ENCODE measurements around the gene MPV17L2.
A peak's percentile ranks its signal among the peaks of the same experiment; 100 is the strongest.
"Not testable (repeated sequence)": the region's sequence is repeated elsewhere in the genome, so short reads cannot be mapped to it uniquely, and the experiment has no call there.

MPV17L2 gene

DNA sequence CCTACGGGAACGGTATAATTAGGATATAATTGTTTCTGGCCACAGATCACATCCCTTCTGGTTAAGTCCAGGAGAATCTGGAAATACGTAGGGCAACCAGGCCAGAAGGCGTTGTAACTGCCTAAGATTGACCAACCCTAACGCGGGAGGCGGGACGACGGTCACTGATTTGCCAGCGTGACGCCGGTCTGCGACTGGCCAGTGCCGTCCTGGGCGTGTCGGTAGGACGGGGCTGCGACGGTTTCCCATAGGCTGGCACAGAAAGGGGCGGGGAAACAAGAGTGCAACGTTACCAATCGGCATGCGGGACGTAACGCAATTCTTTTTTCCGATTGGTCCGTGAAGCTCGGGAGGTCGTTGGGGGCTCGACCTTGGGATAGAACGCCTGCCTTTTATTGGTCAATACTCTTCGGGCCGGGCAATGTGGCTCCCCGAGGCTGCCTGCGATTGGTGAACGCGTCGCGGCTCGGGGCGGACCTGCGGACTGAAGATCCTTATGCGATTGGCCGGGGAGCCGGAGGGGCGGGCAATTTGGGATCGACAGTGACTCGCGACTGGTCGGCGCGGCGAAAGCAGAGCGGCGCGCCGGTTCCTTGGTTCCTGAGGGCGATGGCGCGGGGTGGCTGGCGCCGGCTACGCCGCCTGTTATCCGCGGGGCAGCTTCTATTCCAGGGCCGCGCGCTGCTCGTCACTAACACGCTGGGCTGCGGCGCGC is at the start of gene MPV17L2:
MPV17L2 (plus strand) TSS at position 546 of the 715 bp plus-strand sequence; CDS start at position 610, 64 bp downstream.
- peak; percentile 100 for DNase-seq

DNA sequence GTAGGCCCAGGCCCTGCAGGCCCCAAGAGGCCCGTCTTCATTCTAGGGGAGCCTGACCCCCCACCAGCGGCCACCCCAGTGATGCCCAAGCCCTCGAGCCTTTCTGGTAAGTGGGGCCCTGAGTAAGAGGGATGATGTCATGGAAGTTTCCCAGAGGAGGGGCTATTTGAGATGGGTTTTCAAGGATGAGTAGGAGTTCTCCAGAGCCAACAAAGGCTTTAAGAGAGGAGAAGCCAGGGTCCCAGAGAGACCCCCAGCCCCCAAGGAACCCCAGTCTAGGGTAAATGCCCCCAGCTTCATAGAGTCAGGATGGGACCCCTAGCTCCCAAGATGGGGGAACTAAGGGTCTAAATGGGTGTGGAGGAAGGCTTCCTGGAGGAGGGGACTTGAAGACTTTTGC is 49.1 kb upstream of the MPV17L2 start:
- DNase-seq, result no peak

DNA sequence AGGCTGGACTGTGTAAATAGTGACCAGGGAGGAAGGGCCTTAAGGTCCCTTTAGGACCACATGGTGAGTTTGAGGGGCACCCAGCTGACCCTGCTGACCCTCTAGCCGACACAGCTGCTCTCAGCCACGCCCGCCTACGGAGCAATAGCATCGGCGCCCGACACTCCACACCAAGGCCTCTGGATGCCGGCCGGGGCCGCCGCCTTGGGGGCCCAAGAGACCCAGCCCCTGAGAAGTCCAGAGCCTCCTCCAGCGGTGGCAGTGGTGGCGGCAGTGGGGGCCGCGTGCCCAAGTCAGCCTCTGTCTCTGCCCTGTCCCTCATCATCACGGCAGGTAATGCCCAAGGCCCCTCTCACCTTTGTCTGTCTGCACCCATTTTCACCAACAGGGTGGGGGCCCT is 48.7 kb upstream of the MPV17L2 start:
- DNase-seq, result no peak

DNA sequence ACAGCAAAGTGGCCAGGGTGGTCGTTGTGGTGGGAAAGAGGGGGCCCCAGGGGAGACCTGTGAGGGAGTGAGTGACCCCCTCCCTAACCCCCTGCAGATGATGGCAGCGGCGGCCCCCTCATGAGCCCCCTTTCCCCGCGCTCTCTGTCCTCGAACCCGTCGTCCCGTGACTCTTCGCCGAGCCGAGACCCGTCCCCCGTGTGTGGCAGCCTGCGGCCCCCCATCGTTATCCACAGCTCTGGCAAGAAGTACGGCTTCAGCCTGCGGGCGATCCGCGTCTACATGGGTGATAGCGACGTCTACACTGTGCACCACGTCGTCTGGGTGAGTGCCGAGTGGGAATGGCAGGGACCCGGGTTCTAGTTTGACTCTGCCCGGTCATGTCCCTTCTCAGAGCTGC is 48.1 kb upstream of the MPV17L2 start:
- no peak for DNase-seq

DNA sequence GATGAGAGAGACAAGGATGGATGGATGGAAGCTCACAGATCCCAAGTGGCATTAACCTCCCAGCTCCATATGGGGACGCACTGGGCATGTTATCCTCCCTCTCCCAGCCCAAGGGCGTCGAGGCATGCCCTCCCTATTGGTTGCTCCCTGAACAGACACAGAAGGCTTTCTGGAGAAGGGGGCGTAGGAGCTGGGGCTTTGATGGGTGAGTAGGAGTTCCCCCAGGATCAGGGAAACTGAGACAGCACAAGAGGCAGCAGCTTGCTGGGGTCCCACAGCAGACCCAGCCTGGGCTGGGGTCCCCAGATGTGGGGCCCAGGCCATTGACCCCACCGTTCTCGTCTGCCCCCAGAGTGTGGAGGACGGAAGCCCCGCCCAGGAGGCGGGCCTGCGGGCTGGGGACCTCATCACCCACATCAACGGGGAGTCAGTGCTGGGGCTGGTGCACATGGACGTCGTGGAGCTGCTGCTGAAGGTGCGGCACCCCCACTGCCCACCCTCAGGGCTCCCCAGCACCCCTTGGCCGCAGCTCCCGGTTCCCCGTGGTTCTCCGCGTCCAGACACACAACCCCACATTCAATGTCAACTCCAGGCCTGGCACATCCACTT is 47.5 kb upstream of the MPV17L2 start:
- no peak for DNase-seq

DNA sequence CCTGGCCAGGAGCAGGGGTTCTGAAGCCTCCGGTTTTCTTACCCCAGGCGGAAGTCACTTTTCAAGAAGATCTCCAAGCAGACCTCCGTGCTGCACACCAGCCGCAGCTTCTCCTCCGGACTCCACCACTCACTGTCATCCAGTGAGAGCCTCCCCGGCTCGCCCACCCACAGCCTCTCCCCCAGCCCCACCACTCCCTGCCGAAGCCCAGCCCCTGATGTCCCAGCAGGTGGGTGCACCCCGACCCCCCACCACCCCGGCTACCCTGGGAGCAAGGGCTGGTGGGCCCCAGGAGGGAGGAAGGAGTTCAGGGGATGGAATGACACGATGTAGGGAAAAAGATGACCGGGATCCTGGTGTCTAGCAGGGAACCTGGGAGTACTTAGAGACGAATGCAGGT is 45.6 kb upstream of the MPV17L2 start:
- no peak for DNase-seq

DNA sequence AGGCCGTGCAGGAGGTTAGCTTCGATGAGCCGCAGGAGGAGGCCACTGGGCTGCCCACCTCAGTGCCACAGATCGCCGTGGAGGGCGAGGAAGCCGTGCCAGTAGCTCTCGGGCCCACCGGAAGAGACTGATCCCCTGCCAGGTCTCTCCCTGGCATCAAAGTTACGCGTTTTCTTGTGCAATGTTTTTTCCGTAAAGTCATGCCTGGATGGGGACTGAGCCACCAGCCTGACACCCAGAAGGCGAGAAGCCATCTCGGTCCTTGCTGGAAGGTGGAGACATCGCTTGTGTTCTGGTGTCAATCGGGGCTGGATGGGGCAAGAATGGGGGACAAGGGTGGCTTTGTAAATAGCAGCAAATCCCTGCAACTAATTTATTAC is 43.4 kb upstream of the MPV17L2 start:
- no peak for DNase-seq

DNA sequence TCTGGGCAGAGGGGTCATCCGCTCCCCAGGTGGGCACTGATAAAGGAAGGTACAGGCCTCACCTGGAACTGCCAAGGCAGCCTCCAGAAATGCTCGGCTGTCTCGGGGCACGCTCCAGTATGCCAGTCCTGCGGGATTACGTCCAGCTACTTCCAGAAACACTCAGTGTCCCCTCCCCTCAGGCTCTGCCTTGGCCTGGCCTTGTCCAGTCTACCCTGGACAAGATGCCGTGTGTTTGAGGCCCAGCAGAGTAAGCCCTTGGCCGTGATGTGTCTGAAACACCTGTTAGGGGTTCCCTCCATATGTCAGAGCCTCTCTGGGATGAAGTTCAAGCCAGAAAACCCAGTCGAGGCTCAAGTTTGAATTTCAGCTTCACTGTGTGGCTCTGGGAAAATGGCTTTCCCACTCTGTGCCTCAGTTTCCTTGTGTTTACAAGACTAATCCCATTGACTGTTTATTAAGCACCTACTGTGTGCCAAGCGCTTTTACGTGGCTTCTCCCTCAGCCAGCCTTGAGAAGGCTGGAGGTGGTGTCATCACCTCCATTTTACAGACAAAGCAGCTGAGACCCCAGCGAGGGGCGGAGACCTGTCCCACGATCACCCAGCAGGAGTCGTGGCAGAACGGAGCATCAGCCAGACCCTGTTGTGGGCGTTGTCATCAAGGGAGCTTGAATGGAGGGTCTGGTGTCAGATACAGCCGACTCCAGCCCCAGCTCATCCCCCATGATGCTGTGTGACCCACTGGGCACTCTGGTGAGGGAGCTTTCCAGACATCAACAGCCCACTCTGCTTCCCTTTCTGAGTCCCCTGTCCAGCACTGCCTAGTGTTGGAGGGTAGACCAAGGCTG is 42.0 kb upstream of the MPV17L2 start:
- no peak for DNase-seq

DNA sequence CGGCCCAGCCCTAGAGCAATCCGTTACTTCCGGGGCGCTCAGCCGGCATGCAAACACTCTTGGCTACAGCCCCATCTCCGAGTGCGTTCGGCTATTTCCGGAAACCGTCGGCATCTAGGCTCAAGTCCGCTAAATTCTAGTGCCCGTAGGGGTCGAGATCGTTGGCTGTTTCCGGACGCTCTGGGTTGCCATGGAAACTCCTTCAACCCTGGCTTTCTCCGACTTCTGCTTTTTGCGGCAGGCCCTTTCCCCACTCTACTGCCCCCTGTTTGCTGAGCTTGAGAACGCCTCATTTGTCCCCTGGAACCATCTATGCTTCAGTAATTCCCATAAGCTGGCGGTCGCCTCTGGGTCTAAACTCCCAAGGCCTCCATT is 40.6 kb upstream of the MPV17L2 start:
- peak; percentile 92 for DNase-seq

DNA sequence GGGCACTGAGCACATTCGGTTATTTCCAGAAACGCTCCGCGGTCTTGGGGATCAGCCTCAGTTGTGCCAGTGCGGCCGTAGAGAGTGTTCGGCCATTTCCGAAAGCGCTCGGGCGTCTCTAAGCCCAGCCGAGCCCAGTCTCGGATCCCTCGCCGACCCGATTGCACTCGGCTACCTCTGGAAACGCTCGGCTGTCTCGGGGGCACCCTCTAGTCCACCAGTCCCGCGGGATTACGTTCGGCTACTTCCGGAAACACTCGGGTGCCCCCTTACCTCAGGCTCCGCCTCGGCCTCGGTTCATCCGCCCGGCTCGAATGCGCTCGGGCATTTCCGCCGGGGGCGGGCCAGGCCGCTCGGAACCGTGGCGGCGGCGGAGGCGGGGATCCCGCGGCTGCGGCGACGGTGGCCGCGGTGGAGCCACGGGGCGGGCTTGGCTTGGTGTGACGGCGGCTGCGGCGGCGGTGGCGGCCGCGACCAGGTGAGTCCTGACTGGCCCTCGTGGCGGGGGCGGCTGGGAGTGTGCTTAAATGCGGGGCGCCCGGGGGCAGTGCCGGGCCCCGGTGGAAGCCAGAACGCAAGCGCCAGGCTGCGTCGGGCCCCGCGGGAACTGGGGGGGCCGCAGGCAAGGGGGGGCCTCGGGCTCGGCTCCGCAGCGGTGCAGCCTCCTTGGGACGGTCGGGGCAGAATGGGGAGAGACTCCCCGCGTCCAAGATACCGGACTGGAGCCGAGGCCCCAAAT is 40.0 kb upstream of the MPV17L2 start, which contains the start of gene PIK3R2:
PIK3R2 (plus strand) TSS at position 347 of the 739 bp plus-strand sequence. CDS start 2,717 bp downstream, outside the sequence.
- DNase-seq, result peak; percentile 99

DNA sequence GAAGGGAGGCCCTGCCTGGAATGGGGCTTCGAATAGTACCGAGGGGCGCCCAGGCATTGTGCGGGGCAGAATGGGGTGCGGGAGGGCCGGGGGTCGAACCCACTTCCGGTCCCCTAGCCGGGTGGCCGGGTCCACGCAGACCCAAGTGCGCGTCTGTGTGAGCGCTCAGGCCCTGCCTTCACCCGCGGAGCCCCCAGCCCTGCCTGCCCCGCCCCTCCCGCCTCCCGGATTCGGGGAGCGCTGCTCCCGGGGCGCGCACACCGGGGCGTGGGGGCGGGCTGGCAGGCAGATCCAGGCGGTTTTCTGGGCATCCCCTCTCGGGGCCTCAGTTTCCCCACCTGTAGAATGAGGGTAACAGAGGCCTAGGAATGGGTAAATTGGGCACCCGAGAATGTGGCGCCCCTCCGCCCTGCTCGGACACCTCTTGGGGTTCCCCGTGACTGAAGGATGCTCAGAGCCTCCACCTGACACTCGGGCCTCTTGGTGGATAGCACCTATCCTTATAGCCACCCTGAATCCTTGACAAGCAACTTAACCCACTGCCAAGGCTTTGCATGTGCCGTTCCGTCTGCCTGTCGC is 39.4 kb upstream of the MPV17L2 start:
- DNase-seq, result no peak

DNA sequence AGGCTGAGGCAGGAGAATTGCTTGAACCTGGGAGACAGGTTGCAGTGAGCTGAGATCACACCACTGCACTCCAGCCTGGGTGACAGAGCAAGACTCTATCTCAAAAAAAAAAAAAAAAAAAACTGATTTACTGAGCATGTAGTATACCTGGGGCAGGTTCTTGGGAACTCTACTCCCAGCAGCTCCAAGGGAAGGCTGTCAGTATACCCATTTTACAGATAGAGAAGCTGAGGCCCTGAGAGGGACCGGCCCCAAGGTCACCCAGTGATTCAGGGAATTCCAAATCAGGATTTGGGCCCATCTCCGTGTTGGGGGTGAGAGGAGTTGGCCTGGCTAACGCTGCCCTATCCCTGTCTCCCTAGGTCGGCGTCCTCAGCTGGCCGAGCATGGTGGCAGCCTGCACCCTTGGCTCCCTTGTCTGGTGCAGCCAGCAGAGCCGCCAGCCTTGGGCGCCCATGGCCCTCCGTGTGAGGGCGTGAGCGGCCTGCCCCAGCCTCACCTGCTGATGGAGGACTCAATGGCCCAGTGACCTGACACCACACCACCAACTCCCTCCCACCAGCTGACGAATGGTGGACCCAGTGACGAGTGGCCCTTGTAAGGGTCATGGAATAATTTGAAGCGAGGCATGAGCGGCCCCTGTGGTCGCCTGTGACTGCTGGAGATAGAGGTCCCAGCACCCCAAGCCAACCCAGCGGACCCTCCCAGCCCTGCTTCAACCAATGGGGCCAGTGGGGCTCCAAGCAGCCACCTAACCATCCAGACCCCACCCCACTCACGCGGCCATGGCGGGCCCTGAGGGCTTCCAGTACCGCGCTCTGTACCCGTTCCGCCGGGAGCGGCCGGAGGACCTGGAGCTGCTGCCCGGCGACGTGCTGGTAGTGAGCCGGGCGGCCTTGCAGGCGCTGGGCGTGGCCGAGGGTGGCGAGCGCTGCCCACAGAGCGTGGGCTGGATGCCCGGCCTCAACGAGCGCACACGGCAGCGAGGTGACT is 37.6 kb upstream of the MPV17L2 start:
- DNase-seq, result no peak

DNA sequence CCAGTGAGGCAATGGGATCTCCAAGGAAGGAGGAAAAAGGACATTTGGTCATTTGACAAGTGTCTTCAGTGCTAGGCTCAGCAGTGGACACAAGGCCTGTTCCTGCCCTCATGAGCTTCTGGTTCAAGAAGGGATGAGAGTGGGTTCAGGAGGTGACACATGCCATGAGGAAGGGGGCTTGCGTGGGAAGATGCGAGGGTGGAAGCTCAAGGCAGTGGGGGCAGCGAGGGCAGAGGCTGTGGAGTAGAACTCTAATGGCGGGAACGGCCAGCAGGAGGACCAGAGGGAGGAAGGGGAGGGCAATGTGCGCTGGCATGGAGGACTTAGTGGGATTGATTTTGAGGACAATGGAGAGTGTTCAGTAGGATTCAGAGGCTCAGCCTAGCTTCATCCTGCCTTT is 36.8 kb upstream of the MPV17L2 start:
- DNase-seq, result no peak

DNA sequence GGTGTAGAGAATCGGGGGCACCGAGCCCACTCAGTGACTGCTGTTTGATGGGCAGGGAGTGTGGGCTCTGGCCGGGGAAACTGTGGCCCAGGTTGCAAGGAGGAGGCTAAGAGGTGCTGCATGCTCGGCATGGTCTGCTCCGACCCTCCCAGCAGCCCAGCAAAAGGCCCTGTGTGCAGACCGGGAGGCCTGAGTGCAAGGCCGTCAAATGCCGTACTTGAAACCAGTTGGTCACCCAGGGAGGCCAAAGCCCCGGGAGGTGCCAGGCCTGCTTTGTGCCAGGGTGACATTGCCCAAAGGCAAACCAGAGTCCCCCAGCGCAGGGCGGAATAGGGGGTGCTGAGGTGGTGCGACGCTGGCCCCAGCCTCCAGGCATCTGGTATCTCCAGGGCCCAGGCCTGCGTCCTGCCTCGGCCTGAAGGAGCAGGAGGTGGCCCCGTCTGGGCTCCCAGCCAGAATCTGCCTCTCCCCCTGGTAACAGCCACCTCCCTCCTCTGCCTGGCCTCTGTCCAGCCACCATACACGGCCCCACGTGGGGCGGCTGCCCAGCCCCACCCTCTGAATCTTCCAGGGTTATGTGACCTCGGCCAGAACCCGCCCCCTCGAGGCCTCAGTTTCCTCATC is 36.1 kb upstream of the MPV17L2 start:
- peak; percentile 96 for DNase-seq

DNA sequence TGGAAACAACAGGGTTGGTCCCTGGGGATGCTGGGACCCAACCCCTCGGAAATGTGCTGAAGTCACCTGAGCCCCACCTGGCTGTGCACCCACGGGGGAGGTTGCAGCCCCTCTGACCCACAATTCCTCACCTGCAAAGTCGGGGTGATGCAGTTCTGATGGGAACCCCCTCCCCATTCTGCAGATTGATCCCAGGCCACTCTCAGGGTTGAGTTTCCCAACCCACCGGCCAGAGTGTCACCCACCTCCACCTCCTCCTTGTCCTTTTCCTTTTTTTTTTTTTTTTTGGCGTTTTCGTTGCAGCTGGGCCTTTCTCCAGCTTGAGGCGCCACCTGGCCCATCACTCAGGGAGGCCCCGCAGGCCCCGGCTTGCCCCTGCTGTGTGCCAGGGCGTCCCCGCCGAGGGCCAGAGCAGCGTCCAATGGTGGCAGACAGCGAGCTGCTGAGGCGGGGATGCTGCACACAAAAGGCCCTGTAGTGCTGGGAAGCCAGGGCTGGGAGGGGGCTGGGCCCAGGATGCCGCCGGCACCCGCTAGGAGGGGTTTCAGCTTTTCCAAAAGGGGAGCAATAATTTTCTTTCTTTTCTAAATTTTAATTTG is 35.5 kb upstream of the MPV17L2 start:
- DNase-seq, result peak; percentile 96

DNA sequence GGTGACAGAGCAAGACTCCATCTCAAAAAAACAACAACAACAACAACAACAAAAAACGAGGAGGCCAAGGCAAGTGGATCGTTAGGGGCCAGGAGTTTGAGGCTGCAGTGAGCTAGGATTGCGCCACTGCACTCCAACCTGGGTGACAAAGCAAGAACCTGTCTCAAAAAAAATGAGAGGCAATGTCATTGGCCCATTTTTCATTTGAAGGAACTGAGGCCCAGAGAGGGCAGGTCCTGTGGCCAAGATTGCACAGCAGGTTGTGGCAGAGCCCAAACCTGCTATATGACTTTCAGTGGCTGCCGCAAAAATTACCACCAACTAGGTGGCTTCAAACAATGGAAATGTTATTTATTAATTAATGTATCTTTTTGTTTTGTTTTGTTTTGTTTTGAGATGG is 34.6 kb upstream of the MPV17L2 start:
- no peak for DNase-seq

DNA sequence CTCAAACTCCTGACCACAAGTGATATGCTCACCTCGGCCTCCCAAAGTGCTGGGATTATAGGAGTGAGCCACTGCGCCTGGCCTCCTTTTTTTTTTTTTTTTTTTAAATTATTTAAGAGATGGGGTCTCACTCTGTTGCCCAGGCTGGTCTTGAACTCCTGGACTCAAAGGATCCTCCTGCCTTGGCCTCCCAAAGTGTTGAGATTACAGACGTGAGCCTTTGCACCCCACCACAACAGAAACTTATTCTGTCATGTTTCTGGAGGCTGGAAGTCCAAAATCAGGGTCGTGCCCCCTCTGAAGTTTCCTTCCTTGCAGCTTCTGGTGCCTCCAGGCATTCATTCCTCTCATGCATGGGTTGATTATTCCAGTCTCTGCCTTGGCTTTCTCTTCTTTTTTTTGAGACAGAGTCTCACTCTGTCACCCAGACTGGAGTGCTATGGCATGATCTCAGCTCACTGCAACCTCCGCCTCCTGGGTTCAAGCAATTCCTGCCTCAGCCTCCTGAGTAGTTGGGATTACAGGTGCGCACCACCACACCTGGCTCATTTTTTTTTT is 33.9 kb upstream of the MPV17L2 start:
- DNase-seq, result not testable (repeated sequence)

DNA sequence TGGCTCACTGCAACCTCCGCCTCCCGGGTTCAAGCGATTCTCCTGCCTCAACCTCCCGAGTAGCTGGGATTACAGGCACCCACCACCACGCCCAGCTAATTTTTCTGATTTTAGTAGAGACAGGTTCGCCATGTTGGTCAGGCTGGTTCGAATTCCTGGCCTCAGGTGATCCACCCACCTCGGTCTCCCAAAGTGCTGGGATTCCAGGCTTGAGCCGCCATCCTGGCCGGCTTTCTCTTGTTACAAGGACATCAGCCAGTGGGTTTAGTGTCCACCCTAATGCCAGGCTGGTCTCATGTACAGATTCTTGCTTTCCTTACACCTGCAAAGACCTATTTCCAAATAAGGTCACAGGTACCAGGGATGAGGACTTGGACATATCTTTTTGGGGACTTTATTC is 33.2 kb upstream of the MPV17L2 start:
- DNase-seq, result no peak

DNA sequence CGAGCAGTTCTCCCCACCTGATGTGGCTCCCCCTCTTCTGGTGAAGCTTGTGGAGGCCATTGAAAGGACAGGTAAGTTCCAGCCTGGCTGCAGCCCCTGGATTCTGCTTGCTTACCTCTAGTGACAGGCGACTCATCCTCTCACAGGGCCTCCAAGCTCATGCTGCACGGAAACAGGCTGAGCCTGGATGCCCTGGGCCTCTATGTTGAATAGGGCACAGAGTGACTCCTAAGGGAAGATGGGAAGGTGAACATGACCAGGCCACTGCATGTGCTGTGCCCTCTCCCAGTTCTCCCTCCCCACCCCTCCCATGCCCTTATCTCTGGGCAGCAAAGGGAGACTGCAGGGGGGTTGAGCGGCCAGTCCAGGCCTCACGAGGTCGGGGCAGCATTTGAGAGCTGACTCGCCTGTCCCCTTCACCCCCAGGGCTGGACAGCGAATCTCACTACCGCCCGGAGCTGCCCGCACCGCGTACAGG is 32.5 kb upstream of the MPV17L2 start:
- no peak for DNase-seq
